PC-9 (cell line): Measurements from ENCODE around the gene SLC35A5.

Source experiments
- CTCF ChIP-seq: fragments of 200-600 bp; sonication (generic); conservative IDR thresholded peaks from 2 replicates; pipeline ENCODE4 v1.6.1; 2017; ENCODE audit warnings: mixed run types, antibody characterized with exemption, mild to moderate bottlenecking, moderate library complexity
- EZH2 ChIP-seq: fragments of 200-600 bp; sonication (generic); IDR thresholded peaks from 2 replicates; pipeline ENCODE4 v1.8.0; 2017; ENCODE audit warnings: antibody characterized with exemption, low read depth

- TF ChIP-seq EZH2 (no peak), CTCF (no peak)
These were observed 36.1 kb downstream of the SLC35A5 start for GRCh38 chr3:112597945-112598344.
